H54 (cell line): ENCODE measurements around the gene ICAM3.

Experiments
- DNase-seq: peaks from one replicate; pipeline ENCODE4 v3.0.0; 2011; ENCODE audit warnings: low spot score, mixed read lengths; ENCODE audit not compliant: insufficient read length
- FAIRE-seq: peaks from 3 replicates; lab custom pipeline; 2011; peaks lifted over from hg19 to GRCh38; lab: Jason Lieb, UNC
- POLR2A ChIP-seq: IDR thresholded peaks from 2 replicates; pipeline ENCODE4 v1.6.1; 2011; ENCODE audit warnings: low read depth, mild to moderate bottlenecking, low read length

Gene ICAM3

DNA sequence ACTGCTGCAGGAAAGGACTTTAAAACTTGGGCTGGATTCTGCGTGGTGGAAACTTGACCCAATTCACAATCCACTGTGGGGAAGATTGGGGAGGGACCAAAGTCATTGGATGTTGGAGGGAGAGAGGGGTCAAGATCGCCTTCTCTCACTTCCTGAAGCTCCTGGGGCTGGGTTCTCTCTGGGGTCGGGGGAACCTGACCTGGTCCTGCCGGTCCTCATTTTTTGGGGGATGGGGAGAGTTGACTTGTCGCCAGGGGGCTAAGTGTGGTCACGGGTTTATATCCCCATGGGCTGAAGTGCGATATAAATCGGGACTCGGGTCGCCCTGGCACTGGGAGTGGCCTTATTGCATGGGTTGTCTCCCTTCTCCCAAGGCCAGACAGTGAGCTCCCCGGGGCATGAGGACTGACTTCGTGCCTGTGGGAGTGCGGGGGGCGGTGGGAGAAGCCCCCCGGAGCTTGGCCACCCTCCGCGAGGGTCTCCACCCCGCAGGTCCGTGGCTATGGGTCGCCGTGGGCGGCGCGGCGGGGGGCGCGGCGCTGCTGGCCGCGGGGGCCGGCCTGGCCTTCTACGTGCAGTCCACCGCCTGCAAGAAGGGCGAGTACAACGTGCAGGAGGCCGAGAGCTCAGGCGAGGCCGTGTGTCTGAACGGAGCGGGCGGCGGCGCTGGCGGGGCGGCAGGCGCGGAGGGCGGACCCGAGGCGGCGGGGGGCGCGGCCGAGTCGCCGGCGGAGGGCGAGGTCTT, 43.4 kb downstream of the ICAM3 start:
- no peak for TF ChIP-seq POLR2A
- FAIRE-seq (no peak), DNase-seq (no peak)

DNA sequence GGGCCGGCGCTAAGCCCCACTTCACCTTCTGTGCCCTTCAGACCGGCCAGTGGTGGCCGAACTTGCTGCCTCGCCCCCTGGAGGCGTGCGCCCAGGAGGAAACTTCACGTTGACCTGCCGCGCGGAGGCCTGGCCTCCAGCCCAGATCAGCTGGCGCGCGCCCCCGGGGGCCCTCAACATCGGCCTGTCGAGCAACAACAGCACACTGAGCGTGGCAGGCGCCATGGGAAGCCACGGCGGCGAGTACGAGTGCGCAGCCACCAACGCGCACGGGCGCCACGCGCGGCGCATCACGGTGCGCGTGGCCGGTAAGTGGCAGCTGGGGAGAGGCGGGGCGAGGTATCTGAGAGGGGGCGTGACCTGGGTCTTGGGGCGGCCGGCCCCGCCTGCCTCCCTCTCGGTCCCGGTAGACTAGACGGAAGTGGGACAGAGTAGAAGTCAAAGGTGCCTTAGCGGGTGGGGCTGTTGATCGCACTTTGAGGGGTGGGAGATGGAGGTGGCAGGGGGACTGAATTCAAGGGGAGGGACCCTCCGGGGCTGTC, 44.0 kb downstream of the ICAM3 start:
- no peak for TF ChIP-seq POLR2A
- FAIRE-seq (no peak), DNase-seq (no peak)

DNA sequence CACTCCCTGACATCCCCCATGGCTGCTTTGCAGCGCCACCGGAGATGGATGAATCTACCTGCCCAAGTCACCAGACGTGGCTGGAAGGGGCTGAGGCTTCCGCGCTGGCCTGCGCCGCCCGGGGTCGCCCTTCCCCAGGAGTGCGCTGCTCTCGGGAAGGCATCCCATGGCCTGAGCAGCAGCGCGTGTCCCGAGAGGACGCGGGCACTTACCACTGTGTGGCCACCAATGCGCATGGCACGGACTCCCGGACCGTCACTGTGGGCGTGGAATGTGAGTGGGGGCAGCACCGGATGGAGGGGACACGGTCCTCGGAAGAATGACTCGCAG, 45.1 kb downstream of the ICAM3 start:
- DNase-seq, result no peak
- no peak for FAIRE-seq
- TF ChIP-seq POLR2A, result no peak

DNA sequence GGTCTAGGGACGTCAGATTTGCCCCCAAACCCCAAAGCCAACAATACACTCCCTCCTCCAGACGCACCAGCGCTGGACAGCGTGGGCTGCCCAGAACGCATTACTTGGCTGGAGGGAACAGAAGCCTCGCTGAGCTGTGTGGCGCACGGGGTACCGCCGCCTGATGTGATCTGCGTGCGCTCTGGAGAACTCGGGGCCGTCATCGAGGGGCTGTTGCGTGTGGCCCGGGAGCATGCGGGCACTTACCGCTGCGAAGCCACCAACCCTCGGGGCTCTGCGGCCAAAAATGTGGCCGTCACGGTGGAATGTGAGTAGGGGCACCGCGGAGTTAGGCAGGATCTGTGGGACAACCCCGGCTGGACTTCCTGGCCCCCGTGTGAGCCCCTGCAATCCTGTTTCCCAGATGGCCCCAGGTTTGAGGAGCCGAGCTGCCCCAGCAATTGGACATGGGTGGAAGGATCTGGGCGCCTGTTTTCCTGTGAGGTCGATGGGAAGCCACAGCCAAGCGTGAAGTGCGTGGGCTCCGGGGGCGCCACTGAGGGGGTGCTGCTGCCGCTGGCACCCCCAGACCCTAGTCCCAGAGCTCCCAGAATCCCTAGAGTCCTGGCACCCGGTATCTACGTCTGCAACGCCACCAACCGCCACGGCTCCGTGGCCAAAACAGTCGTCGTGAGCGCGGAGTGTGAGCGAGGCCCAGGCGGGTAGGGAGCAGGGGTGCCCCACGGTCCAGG, 45.6 kb downstream of the ICAM3 start:
- DNase-seq, result no peak
- no peak for TF ChIP-seq POLR2A
- FAIRE-seq, result no peak

- FAIRE-seq (no peak), DNase-seq (no peak)
- TF ChIP-seq POLR2A, result no peak
These were observed 46.4 kb downstream of the ICAM3 start for GRCh38 chr19:10292789-10293636.

- DNase-seq (peak; percentile 67), FAIRE-seq (no peak)
These were observed 47.1 kb downstream of the ICAM3 start for GRCh38 chr19:10292206-10292788.

DNA sequence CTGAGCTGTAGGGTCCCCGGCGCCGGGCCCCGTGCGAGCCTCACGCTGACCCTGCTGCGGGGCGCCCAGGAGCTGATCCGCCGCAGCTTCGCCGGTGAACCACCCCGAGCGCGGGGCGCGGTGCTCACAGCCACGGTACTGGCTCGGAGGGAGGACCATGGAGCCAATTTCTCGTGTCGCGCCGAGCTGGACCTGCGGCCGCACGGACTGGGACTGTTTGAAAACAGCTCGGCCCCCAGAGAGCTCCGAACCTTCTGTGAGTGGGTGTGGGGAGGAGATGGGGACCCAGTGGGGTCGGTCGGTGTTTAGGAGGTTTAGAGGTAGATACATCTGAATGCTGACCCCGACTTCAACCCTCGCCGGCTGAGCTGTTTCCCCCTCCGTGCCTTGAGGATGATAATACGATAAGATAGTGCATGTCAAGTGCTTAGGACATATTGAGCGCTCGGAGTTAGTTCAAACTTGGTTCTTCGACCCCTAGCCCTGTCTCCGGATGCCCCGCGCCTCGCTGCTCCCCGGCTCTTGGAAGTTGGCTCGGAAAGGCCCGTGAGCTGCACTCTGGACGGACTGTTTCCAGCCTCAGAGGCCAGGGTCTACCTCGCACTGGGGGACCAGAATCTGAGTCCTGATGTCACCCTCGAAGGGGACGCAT, 47.7 kb downstream of the ICAM3 start:
- no peak for TF ChIP-seq POLR2A
- FAIRE-seq, result no peak
- no peak for DNase-seq

More at GRCh38 chr19:10292206-10292788, 47.1 kb downstream of the ICAM3 start:
- no peak for TF ChIP-seq POLR2A

- FAIRE-seq (no peak), DNase-seq (no peak)
- peak; percentile 38; the same call in 1 of the 2 replicates for TF ChIP-seq POLR2A
These were observed 48.4 kb downstream of the ICAM3 start for GRCh38 chr19:10290876-10291553.

DNA sequence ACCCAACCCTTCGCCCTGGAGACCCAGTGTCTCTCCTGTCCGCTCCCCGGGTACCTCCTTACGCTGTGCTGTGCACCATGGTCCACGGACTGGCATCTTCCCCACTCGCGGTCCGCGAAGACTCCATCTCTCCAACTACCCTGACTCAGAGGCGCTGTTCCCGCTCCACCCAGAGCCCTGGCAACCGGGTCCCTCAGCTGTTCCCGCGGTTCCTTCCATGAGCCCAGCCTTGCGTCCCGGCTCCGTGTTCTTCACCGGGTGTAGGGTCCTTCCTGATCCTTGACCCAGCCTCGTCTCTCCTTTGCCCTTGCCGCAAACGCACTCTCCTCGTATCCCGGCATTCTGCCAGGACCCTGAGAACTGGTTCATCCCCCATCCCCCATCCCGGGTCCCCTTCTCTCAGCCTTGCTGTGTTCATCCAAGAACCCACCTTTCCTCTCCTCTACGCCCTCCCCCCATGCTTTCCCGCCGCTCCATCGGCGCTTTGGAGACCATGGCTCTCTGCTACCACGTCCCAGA, 49.0 kb downstream of the ICAM3 start:
- TF ChIP-seq POLR2A, result no peak
- FAIRE-seq (no peak), DNase-seq (no peak)

GRCh38 chr19:10289836-10290356, 49.5 kb downstream of the ICAM3 start, which contains the start of gene ICAM5:
Gene ICAM5, plus strand, starts transcription at chr19:10289952. Its CDS starts 92 bp downstream, at chr19:10290044.
- FAIRE-seq, result no peak
- no peak for TF ChIP-seq POLR2A
- peak; percentile 55 for DNase-seq

DNA sequence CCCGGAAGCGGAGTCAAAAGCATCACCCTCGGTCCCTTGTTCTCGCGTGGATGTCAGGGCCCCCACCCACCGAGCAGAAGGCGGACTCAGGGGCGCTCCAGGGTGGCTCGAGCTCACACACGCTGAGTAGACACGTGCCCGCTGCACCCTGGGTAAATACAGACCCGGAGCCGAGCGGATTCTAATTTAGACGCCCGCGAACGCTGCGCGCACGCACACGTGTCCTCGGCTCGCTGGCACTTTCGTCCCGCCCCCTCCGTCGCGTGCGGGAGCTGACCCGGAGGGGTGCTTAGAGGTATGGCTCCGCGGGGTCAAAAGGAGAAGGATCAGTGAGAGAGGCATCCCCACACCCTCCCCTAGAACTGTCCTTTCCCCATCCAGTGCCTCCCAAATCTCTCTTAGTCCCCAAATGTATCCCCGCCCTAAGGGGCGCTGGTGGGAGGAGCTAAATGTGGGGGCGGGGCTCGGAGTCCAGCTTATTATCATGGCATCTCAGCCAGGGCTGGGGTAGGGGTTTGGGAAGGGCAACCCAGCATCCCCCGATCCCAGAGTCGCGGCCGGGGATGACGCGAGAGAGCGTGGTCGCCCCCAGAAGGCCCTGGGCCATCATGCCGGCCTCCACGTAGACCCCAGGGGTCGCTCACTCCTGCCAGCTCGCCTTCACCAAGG, 50.1 kb downstream of the ICAM3 start:
- FAIRE-seq (no peak), DNase-seq (peak; percentile 61)
- no peak for TF ChIP-seq POLR2A
